Measurements from ENCODE around the gene USP22.

DNA sequence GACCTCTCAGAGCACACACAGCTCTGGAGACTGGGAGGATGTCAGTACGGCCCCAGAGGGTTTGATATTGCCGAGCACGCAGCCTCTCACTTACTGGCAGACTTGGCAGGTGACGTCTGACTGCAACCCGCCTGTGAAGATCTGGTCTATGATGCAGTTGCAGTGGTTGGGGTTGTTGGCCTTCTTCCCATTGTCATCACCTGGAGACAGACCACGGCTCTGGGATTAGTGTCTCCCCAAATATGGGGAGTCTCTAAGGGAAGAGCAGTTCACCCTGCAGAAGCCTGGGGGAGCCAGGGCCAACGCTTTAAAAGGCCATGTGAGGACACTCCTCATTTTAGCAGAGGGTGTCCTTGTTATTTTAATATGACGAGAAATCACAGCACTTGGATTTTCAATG lies 30.1 kb downstream of the USP22 start:
- TF ChIP-seq SMARCE1 (IDR thresholded peaks at IDR 0.05; ENCODE audit: borderline replicate concordance) (no peak), NR3C1 (CRISPR knock-in tag; IDR thresholded peaks at IDR 0.05) (no peak), U2AF1 (optimal IDR thresholded peaks at IDR 0.05; ENCODE audit: low read depth, low read length) (no peak), RAD21 (CRISPR knock-in tag; IDR thresholded peaks at IDR 0.05) (no peak), USF2 (IDR thresholded peaks at IDR 0.05; ENCODE audit: low read depth, low read length) (no peak), USF2 (CRISPR knock-in tag; IDR thresholded peaks at IDR 0.05; ENCODE audit: borderline replicate concordance) (no peak), GABPA (IDR thresholded peaks at IDR 0.05; ENCODE audit: low read depth, low read length) (no peak), GABPA (CRISPR knock-in tag; IDR thresholded peaks at IDR 0.05; ENCODE audit: low read depth) (no peak), ZNF546 (CRISPR knock-in tag; conservative IDR thresholded peaks at IDR 0.05) (no peak), IRF9 (CRISPR knock-in tag; IDR thresholded peaks at IDR 0.05; ENCODE audit: borderline replicate concordance) (no peak)
